A375 (cell line): ENCODE measurements around the gene DNMBP. TPM values are rescaled to one million over a fixed set of nuclear protein-coding genes. Genes with fewer than 3 reads are reported as not detected.

Experiments
- total RNA-seq: library from RNA; depleted of rRNA; stranded (reverse); fragments of >200 nt; shearing (Covaris generic); gene quantifications from 2 replicates; pipeline ENCODE4 v1.2.3, GENCODE V29; 2014; rRNA removed

DNMBP gene, protein sequence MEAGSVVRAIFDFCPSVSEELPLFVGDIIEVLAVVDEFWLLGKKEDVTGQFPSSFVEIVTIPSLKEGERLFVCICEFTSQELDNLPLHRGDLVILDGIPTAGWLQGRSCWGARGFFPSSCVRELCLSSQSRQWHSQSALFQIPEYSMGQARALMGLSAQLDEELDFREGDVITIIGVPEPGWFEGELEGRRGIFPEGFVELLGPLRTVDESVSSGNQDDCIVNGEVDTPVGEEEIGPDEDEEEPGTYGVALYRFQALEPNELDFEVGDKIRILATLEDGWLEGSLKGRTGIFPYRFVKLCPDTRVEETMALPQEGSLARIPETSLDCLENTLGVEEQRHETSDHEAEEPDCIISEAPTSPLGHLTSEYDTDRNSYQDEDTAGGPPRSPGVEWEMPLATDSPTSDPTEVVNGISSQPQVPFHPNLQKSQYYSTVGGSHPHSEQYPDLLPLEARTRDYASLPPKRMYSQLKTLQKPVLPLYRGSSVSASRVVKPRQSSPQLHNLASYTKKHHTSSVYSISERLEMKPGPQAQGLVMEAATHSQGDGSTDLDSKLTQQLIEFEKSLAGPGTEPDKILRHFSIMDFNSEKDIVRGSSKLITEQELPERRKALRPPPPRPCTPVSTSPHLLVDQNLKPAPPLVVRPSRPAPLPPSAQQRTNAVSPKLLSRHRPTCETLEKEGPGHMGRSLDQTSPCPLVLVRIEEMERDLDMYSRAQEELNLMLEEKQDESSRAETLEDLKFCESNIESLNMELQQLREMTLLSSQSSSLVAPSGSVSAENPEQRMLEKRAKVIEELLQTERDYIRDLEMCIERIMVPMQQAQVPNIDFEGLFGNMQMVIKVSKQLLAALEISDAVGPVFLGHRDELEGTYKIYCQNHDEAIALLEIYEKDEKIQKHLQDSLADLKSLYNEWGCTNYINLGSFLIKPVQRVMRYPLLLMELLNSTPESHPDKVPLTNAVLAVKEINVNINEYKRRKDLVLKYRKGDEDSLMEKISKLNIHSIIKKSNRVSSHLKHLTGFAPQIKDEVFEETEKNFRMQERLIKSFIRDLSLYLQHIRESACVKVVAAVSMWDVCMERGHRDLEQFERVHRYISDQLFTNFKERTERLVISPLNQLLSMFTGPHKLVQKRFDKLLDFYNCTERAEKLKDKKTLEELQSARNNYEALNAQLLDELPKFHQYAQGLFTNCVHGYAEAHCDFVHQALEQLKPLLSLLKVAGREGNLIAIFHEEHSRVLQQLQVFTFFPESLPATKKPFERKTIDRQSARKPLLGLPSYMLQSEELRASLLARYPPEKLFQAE (N-terminal part only)
- total RNA-seq: 20.4 and 21.1 TPM in 2 replicates

DNA sequence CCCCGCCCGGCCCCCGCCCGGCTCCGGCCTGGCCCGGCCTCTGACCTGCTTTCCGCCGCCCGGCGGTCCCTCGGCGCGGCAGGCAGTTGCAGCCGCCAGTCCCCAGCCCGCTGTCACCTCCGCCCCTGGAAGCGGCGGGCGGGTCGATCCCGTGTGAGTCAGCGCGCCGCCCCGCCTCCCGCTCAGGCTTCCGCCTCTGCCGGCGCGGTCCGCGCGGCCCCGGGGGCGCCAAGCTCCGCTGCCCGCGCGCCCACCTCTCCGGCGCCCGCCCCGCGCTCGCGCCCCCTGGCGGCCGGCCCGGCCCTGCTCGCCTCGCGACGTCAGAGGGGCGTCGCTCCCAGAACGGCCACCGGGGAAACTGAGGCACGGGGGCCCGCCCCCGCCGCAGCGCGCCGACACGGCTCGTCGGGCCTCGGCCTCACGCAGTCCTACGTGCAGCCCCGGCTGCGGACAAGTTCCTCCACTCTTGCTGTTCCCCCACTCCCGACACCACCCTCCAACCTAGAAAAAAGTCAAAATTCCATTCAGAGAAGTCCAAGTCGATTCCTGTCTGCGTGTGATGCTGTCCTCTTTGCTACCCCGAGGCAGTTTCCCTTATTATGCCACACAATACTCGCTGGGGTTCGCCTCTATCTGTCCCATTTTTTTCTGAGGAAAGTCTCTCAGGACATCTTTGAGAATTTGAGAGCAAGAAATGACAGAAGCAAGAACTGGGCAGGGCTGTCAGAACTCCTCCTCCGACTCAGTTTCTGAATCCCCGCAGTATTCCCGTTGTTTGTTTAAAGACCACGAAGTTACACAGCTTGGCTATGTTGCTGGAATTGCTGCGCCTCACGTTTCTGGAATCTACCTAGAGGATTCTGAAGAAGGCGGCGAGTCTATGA is at the start of gene DNMBP:
Gene DNMBP (minus strand): TSS at position 155 of the 884 bp plus-strand sequence. CDS start 37,823 bp downstream, outside the sequence.

Other genes with a start within 250 kb of the DNMBP start
- 13.4 and 16.9 TPM in 2 replicates for gene ABCC2, start 227.3 kb downstream of the DNMBP start, total RNA-seq
- 8.6 and 11.1 TPM in 2 replicates for gene CPN1, start 71.9 kb upstream of the DNMBP start, total RNA-seq
- 28.1 and 33.7 TPM in 2 replicates for gene ERLIN1, start 176.1 kb upstream of the DNMBP start, total RNA-seq
- 21.1 and 26.3 TPM in 2 replicates for gene CHUK, start 219.6 kb upstream of the DNMBP start, total RNA-seq